Fibroblast of the aortic adventitia (primary cell): ENCODE data around the gene NCBP2L. TPM values are rescaled to one million over a fixed set of nuclear protein-coding genes. Genes with fewer than 3 reads are reported as not detected.

Experiments
- DNase-seq: peaks from one replicate; pipeline ENCODE4 v3.0.0-alpha.2; 2010; ENCODE audit warnings: low read depth
- H3K4me3 ChIP-seq: 2 replicates; pipeline ENCODE4 v1.5.1; 2011; ENCODE audit warnings: low read depth, mild to moderate bottlenecking, control low read depth, low read length, moderate library complexity
- CTCF ChIP-seq: IDR thresholded peaks from 2 replicates; pipeline ENCODE4 v1.5.1; 2011; ENCODE audit warnings: mild to moderate bottlenecking, low read length, control low read depth, inconsistent platforms; ENCODE audit not compliant: insufficient read depth
- total RNA-seq: library from RNA; depleted of rRNA; stranded (reverse); fragments of >200 nt; gene quantifications from 2 replicates; pipeline ENCODE4 v1.2.3, GENCODE V29; 2012; ENCODE audit warnings: low replicate concordance

NCBP2L gene
- total RNA-seq, 1 donor: not detected

- H3K4me3 ChIP-seq: no peak overlapping the region
- TF ChIP-seq CTCF: no peak
- no peak for DNase-seq
Observed at GRCh38 chrX:107773906-107774435, 3.6 kb upstream of the NCBP2L start.

GRCh38 chrX:107775000-107775733 lies 2.4 kb upstream of the NCBP2L start:
- no peak for TF ChIP-seq CTCF
- DNase-seq: peak; percentile 2
- H3K4me3 ChIP-seq: peak overlapping the region; percentile 56

- no peak for TF ChIP-seq CTCF
- H3K4me3 ChIP-seq: peak within 1 kb of the TSS; percentile 56
- peak; percentile 48 for DNase-seq
Observed at GRCh38 chrX:107775734-107776511, 1.6 kb upstream of the NCBP2L start, which contains the start of gene TSC22D3. Gene TSC22D3, minus strand, starts transcription at chrX:107775787. Its CDS starts 368 bp downstream, at chrX:107775419.

GRCh38 chrX:107776649-107777535 lies 641 bp upstream of the NCBP2L start:
- DNase-seq: peak; percentile 91
- H3K4me3 ChIP-seq: peak overlapping the region; percentile 56
- TF ChIP-seq CTCF: peak; percentile 68

- no peak for DNase-seq
- no peak for TF ChIP-seq CTCF
- no peak overlapping the region for H3K4me3 ChIP-seq
Observed at GRCh38 chrX:107780525-107780924, 3.0 kb downstream of the NCBP2L start.

GRCh38 chrX:107787827-107788226 lies 10.3 kb downstream of the NCBP2L start:
- H3K4me3 ChIP-seq: no peak overlapping the region
- peak; percentile 6 for DNase-seq
- no peak for TF ChIP-seq CTCF
